Esophagus muscularis mucosa (tissue), 3 donors: ENCODE results near the gene CLIC6.

Experiments
- CTCF ChIP-seq, 3 experiments: fragments of 200-600 bp in 2 of 3; fragments of 450-650 bp in 1 of 3; sonication (generic) in 2 of 3; IDR thresholded peaks; one replicate each; pipeline ENCODE4 v1.5.1; 2017 to 2019; ENCODE audit warnings: antibody characterized with exemption in 3 of 3, mild to moderate bottlenecking in 2 of 3, moderate library complexity in 1 of 3
- POLR2A ChIP-seq: fragments of 450-650 bp; IDR thresholded peaks from one replicate; pipeline ENCODE4 v1.6.1; 2017; ENCODE audit warnings: antibody characterized with exemption, moderate library complexity, mild to moderate bottlenecking, low read depth

- no peak for TF ChIP-seq POLR2A
- TF ChIP-seq CTCF (IDR thresholded peaks at IDR 0.05): no peak
These were observed 45.3 kb upstream of the CLIC6 start for GRCh38 chr21:34623516-34623915.
